HG03460 (cell line): ENCODE data around the gene ADCY5.
"Not testable (repeated sequence)": the region's sequence is repeated elsewhere in the genome, so short reads cannot be mapped to it uniquely, and the experiment has no call there.

Source experiments
- ATAC-seq: cut with Tn5 transposase; IDR thresholded peaks from one replicate; pipeline ENCODE4 v1.9.1; 2021; ENCODE audit not compliant: unreplicated experiment

ADCY5 gene

GRCh38 chr3:123278446-123278845 is 170.4 kb downstream of the ADCY5 start:
- no peak for ATAC-seq

DNA sequence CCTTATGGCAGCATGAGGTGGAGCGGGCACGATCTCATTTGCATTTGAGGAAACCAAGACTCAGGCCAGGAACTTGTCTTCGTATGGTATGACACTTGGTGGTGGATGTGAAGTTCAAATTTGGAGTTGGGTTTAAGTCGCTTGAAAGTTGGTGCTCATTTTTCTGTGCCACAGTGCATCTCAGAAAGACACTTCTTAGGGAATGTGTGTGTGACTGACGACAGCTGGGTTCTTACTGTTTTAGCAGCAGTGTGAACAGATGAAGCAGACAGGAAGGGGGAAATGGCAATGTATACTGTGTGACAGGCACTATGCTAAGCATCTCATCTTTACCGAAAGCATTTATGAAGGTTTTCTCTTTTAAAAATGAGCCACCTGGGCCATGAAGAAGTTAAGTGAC is 171.8 kb downstream of the ADCY5 start:
- ATAC-seq: no peak

DNA sequence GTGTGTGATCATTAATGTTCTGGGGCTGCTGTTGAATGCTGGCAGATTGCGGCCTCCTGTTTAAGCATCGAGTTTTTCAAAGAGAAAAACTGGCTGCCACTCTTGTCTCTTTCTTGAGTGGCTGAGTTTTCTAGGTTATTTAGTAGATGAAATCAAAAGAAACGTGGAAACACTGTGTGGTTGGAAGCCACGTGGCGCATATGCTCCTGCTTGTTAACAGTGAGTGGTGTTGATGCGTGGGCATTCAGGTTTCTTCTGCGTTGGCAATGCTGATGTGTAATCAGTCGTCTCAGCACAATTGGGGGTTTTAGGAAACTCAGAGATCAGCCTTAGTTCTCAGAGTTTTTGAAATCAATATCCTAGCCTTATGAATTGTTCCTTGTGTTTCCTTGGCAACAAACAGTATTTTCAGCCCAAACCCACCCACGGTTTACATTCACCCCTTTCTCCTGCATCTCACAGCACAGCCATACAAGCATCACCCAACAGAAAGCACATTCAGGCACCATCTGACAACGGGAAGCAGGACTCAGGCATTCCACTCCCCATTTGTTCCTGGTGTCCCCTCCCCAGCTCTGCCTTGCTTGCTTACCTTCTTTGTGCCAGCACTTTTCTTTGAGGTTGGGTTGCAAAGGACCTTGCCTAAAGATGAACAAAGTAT is 172.4 kb downstream of the ADCY5 start:
- ATAC-seq: no peak

GRCh38 chr3:123275691-123276090 is 173.2 kb downstream of the ADCY5 start:
- ATAC-seq: no peak

- no peak for ATAC-seq
Measured at GRCh38 chr3:123272547-123272946, 176.3 kb downstream of the ADCY5 start.

DNA sequence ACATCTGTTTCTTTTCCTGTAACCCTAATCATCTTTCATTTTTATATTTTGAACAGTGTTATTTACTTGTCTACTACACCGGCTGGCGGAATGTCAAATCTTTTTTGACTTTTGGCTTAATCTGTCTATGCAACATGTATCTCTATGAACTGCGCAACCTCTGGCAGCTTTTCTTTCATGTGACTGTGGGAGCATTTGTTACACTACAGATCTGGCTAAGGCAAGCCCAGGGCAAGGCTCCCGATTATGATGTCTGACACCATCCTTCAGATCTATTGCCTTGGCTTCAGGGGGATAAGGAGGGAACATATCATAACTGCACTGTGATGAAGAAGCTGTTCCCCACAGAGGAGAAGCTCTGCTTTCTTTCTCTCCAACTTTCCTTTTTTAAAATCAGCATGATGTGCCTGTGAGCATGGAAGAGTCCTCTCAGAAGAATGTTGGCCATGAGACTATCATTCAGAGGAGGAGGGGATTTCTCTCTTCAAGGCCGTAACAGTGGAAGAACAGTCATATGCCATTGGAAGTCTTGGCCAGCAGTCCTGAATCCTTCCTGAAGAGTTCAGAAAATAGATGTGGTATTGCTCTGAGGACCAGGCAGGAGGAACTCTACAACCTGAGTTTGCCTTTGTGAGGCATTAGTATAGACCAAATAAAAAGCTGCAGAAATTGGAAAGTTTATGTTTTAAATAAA is 177.3 kb downstream of the ADCY5 start:
- no peak for ATAC-seq

DNA sequence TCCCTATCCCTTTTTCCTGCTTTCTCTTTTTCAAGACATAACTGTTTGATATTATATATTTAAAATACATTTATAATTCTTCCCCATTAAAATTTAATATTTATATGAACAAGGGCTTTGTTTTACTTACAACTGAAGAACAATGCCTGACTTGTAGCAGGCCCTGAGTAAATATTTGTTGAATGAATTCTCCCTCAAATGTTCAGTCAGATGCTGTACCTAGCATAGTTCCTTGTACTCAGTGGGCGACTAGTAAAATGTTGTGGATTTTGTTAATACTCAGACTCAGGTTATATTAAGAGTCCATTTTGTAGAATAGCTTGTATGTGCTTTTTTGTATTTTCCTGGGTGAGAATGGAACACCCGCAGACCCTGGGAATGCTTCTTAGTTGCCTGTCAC is 178.1 kb downstream of the ADCY5 start:
- ATAC-seq: no peak

GRCh38 chr3:123267821-123268220 is 181.1 kb downstream of the ADCY5 start:
- no peak for ATAC-seq

DNA sequence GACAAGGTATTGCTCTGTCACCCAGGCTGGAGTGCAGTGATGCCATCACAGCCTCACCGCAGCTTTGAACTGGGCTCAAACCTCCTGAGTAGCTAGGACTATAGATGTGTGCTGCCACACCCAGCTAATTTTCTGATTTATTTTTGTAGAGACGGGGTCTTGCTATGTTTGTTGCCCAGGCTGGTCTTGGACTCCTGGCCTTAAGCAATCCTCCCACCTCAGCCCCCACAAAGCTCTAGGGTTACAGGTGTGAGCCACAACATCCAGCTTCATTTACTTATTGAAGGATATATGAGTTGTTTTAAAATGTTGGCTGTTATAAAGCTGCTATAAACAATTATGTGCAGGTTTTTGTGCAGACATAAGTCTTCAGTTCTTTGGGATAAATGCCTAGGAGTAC is 184.9 kb downstream of the ADCY5 start:
- ATAC-seq: no peak

- ATAC-seq: no peak
Measured at GRCh38 chr3:123262868-123263267, 186.0 kb downstream of the ADCY5 start.

- no peak for ATAC-seq
Measured at GRCh38 chr3:123262226-123262625, 186.7 kb downstream of the ADCY5 start.

DNA sequence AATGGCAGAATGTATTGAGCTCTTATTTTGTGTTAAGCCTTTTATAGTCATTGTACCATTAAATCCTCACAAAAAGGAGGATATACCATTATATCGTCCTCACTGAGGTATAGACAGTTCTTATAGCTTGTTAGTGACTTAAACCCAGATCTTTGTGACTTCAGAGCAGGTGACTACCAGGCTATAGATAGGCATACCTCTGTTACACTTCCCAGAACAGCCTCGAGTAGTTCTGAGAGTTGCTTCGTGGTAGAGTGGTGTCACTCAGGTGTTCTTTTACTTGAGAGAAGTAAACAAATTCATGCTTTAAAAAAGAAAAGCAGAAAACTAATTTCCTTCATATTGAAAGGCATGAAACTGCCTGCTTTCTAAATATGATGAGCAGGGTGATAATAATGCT is 187.2 kb downstream of the ADCY5 start:
- no peak for ATAC-seq

- ATAC-seq: no peak
Measured at GRCh38 chr3:123258811-123259420, 190.0 kb downstream of the ADCY5 start.

- ATAC-seq: no peak
Measured at GRCh38 chr3:123258359-123258758, 190.5 kb downstream of the ADCY5 start.

- no peak for ATAC-seq
Measured at GRCh38 chr3:123256256-123256655, 192.6 kb downstream of the ADCY5 start.

DNA sequence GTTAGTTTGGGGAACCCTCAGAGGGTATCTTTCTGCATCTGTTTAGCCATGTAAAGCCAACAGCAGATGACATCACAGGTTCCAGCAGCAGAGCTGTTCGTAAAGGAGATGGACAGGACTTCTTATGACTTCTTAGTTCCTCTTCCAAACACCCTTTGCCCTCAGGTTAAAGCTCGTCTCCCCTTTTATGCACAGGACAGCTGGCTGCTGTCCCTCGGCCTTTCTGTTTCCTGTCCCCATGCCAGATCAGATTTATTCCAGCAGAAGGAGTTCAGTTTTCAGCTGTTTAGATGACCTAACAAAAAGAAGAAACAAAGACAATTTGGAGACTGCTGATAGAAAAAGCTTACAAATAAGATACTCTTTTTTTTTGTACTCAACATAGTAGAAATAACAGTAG is 202.0 kb downstream of the ADCY5 start:
- ATAC-seq: no peak

DNA sequence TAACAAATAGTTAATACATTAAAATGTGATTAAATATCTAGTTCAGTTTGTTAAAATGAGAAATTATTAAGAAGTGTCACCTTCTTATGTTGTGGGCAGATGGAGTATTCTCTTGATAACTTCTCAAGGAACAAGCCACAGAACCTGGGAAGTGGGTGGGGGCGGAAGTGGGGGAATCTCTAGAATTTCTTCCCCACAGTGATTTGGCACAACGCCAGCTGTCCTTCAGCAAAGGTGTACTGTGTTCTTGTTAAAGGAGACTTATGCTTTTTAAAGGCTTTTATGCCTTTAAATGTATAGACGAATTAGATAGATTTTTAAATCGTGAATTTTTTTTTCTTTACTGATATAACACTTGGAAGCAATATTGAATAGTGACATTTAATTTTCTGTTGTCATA is 204.8 kb downstream of the ADCY5 start:
- ATAC-seq: no peak

- no peak for ATAC-seq
Measured at GRCh38 chr3:123239756-123240155, 209.1 kb downstream of the ADCY5 start.

GRCh38 chr3:123239186-123239585 is 209.7 kb downstream of the ADCY5 start:
- not testable (repeated sequence) for ATAC-seq

DNA sequence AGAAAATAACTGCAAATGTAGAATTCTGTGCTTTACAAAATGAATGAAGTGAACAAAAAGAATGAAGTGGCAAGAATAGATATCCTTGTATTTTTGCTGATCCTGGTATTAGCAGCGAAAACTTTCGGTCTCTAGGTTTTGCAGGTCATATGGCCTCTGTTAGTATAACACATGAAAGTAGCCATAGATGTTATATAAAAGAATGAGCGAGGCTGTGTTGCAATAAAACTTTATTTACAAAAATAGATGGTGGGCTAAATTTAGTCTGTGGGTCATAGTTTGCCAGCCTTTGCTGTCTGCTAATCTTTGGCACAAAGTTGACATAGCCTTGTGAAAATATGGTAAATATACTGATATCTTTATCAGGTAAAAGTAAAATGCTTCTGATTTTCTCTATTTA is 212.0 kb downstream of the ADCY5 start:
- no peak for ATAC-seq
